Skeletal muscle satellite cell (primary cell): Measurements from ENCODE around the gene JMJD7.
A peak's percentile ranks its signal among the peaks of the same experiment; 100 is the strongest.

Experiments
- H3K27me3 ChIP-seq: 2 replicates; pipeline ENCODE4 v1.7.0; 2013; ENCODE audit warnings: low read length; ENCODE audit not compliant: control insufficient read depth, insufficient read depth
- H3K36me3 ChIP-seq: 2 replicates; pipeline ENCODE4 v1.7.0; 2013; ENCODE audit warnings: mild to moderate bottlenecking, control low read depth, low read length; ENCODE audit not compliant: insufficient read depth
- H3K4me1 ChIP-seq: 2 replicates; pipeline ENCODE4 v1.7.0; 2013; ENCODE audit warnings: low read length; ENCODE audit not compliant: control insufficient read depth, insufficient read depth
- H3K4me2 ChIP-seq: 2 replicates; pipeline ENCODE4 v1.7.0; 2013; ENCODE audit warnings: mild to moderate bottlenecking, low read length
- H3K4me3 ChIP-seq: 2 replicates; pipeline ENCODE4 v1.7.0; 2013; ENCODE audit warnings: low read length
- H3K9ac ChIP-seq: 2 replicates; pipeline ENCODE4 v1.7.0; 2013; ENCODE audit warnings: mild to moderate bottlenecking, low read depth, low read length, moderate library complexity
- H3K9me3 ChIP-seq: replicated peaks from 2 replicates; pipeline ENCODE4 v1.7.0; 2013; ENCODE audit warnings: mild to moderate bottlenecking, control low read depth, low read length

JMJD7 gene

GRCh38 chr15:41804361-41804760, 23.5 kb upstream of the JMJD7 start:
- H3K4me3 ChIP-seq = no peak overlapping the region
- peaks cover 22% of the 10 kb centered on the region for H3K36me3 ChIP-seq
- H3K4me2 ChIP-seq = no peak overlapping the region
- no peaks in the 10 kb centered on the region for H3K27me3 ChIP-seq
- H3K9me3 ChIP-seq = no peaks in the 10 kb centered on the region
- peaks cover 22% of the 10 kb centered on the region for H3K4me1 ChIP-seq
- no peak overlapping the region for H3K9ac ChIP-seq

GRCh38 chr15:41804916-41805666, 22.8 kb upstream of the JMJD7 start:
- Histone ChIP-seq H3K36me3 (peaks cover 16% of the 10 kb centered on the region), H3K9ac (no peak overlapping the region), H3K4me2 (no peak overlapping the region), H3K4me3 (no peak overlapping the region), H3K4me1 (peaks cover 23% of the 10 kb centered on the region), H3K27me3 (no peaks in the 10 kb centered on the region), H3K9me3 (no peaks in the 10 kb centered on the region)

DNA sequence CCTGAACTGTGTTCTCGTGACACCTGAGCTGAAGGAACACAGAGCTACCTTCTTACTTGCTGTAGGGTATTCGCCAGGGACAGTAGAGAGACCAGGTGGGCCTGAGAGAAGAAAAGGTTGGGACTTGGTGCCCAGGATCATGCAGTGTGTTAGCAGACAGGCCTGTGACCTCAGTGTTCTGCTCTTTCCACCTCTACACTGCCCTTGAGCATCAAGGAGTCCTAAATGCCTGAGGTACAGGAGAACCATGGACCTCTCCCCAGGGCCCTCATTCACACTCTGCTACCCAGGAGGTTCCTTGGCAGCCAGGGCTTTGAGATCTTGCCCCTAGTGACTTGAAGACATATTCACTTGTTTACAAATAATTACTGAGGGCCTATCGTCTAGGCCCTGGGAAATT, 22.2 kb upstream of the JMJD7 start:
- H3K4me3 ChIP-seq = no peak overlapping the region
- peaks cover 23% of the 10 kb centered on the region for H3K4me1 ChIP-seq
- no peaks in the 10 kb centered on the region for H3K27me3 ChIP-seq
- H3K9me3 ChIP-seq = no peaks in the 10 kb centered on the region
- no peak overlapping the region for H3K4me2 ChIP-seq
- H3K36me3 ChIP-seq = peaks cover 10% of the 10 kb centered on the region
- H3K9ac ChIP-seq = no peak overlapping the region

DNA sequence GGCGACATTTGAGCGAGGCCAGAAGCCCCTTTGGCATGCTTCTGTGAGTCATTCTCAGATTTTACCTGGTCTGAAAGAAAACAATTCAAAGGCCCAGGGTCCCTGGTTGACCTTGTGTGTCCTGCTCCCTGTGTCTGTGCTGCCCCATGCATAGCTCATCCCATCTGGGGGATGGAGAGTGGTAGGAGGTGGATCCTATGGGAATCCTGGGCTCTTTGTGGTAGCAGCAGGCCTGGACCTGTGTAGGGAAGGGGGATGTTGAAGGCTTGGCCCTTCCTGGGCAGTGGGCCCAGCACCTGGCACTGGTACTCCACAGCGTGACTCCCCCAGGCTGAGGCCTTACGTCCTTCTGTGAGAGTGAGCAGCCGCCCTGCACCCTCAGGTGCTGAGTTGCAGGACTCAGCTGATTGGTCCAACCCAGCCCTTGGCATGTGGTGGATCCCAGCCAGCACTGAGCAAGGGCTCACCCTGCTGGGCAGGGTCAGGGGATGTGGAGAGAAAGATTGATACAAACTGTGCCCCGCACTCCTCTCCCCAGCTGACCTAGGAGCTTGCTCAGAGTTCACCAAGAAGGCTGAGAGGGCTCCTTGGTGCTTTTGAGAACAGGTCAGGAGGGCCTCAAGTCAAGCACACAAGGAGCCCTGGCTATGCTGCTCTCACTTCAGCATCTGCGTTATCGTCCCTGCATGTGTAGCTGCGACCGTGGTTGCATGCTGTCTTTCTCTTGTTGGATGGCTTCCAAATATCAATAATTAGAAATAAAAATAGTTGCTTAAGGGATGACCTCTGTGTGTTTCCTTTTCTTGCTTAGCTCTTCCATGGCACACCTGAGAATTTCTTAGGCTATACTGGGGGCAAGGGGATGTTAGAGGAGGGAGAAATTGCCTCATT, 21.4 kb upstream of the JMJD7 start:
- peaks cover 23% of the 10 kb centered on the region for H3K4me1 ChIP-seq
- H3K36me3 ChIP-seq = peaks cover 8% of the 10 kb centered on the region
- H3K9ac ChIP-seq = no peak overlapping the region
- no peaks in the 10 kb centered on the region for H3K27me3 ChIP-seq
- no peak overlapping the region for H3K4me3 ChIP-seq
- H3K9me3 ChIP-seq = no peaks in the 10 kb centered on the region
- H3K4me2 ChIP-seq = no peak overlapping the region

DNA sequence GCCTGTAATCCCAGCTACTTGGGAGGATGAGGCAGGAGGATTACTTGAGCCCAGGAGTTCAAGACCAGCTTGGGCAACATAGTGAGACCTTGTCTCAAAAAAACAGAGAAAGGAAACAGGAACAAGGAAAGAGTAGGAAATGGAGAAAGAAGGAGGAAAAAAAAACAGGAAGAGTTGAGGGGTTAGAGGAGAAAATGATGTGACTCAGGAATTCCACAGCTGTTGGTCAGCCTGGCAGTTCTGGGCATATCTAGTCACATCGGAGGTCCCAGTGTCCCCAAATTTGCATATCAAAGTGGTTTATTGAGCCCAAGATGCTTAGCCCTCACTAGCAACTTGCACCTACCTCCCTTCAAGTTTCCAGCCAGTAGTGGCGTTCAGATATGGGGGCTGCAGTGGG, 18.8 kb upstream of the JMJD7 start:
- Histone ChIP-seq H3K27me3 (no peaks in the 10 kb centered on the region), H3K4me3 (no peak overlapping the region), H3K9ac (no peak overlapping the region), H3K4me2 (peak overlapping the region; percentile 28), H3K36me3 (peaks cover 24% of the 10 kb centered on the region), H3K4me1 (peaks cover 11% of the 10 kb centered on the region), H3K9me3 (no peaks in the 10 kb centered on the region)

DNA sequence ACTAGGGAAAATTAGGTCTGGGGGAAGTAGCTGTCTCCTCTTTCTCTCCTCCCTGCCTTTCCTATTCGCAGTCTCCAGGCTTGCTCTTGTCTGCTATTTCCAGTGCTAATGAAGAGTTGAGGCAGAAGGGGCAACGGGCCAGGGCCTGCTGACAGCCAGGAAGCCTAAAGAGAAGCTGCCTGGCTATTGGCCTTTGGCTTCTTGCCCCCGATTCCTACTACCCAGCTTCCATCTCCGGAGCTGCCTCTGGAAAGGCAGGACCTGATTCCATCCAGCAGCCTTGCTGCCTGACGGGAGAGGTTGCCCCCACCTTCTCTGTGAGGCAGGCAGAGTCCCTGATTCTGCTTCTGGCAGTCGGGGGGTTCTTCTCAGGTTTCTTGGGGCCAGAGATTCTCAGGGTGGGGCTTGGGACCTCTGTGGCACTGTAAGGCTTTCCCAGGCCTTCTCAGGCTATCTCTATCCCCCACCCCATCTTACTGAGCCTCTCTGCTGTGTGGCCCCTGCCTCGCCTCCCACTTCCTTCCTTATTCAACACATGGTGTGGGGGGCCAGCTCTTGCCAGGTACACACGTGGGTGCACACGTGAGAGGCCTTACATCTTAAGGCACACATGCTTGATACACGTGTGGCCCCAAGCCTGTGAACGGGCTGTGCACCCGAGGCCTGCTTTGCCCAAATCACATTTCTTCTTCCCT, 18.2 kb upstream of the JMJD7 start:
- H3K4me3 ChIP-seq = no peak overlapping the region
- peaks cover 11% of the 10 kb centered on the region for H3K4me1 ChIP-seq
- H3K27me3 ChIP-seq = no peaks in the 10 kb centered on the region
- H3K9ac ChIP-seq = no peak overlapping the region
- peak overlapping the region; percentile 28 for H3K4me2 ChIP-seq
- no peaks in the 10 kb centered on the region for H3K9me3 ChIP-seq
- H3K36me3 ChIP-seq = peaks cover 27% of the 10 kb centered on the region

GRCh38 chr15:41810651-41811431, 17.1 kb upstream of the JMJD7 start:
- no peaks in the 10 kb centered on the region for H3K27me3 ChIP-seq
- H3K36me3 ChIP-seq = peaks cover 32% of the 10 kb centered on the region
- peaks cover 11% of the 10 kb centered on the region for H3K4me1 ChIP-seq
- no peak overlapping the region for H3K4me2 ChIP-seq
- H3K9ac ChIP-seq = no peak overlapping the region
- no peaks in the 10 kb centered on the region for H3K9me3 ChIP-seq
- H3K4me3 ChIP-seq = no peak overlapping the region

DNA sequence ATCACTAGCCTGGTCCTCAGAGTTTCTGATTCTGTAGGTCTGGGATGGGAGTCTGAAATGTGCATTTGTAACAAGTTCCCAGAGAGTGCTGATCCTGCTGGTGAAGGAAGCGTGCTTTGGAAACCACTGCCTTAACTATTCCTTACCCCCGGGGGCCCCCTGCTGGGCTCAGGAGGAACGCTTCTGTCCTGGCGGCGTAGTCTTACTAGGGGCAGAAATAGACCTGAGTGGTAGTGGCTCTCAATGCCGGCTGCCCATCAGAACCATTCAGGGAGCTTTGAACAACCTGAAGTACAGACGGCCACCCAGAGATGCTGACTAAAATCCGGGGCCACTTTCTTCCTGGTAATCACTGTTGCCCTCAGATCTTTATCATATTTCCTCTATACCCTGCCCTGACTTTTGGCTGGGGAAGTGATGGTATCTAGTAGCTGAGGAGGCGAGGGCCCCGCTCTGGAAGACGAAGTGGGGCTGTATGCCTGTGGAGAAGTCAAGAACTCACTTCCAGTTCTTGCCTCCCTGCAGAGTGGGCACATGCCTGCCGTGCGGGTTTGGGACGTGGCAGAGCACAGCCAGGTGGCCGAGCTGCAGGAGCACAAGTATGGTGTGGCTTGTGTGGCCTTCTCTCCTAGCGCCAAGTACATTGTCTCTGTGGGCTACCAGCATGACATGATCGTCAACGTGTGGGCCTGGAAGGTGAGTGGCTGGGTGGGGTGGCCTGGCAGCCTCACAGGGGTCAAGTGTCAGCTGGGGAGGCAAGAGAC, 16.3 kb upstream of the JMJD7 start:
- H3K27me3 ChIP-seq = no peaks in the 10 kb centered on the region
- H3K4me1 ChIP-seq = peaks cover 11% of the 10 kb centered on the region
- no peak overlapping the region for H3K9ac ChIP-seq

DNA sequence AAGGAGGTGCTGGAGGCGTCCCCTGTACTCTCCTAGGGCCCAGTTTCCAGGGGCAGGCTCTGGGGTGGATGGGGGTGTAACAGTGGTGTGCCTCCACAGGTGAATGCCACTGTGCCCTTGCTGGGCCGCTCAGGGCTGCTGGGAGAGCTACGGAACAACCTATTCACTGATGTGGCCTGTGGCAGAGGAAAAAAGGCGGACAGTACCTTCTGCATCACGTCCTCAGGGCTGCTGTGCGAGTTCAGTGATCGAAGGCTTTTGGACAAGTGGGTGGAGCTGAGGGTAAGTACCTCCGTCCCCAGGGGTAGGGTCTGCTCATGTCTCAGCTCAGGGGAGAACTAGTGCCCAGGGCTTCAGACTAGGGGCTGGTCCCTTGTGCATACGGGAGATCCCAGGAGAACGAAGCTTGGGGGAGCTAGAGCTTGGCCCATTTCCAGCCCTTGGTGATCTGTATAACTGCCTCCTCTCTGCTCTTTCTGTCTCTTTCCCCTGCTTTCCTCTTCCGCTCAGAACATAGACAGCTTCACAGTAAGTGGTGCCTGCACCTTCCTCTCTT, 15.0 kb upstream of the JMJD7 start:
- H3K4me3 ChIP-seq = no peak overlapping the region
- H3K27me3 ChIP-seq = no peaks in the 10 kb centered on the region
- no peak overlapping the region for H3K9ac ChIP-seq
- peaks cover 11% of the 10 kb centered on the region for H3K4me1 ChIP-seq
- no peaks in the 10 kb centered on the region for H3K9me3 ChIP-seq
- no peak overlapping the region for H3K4me2 ChIP-seq
- peaks cover 52% of the 10 kb centered on the region for H3K36me3 ChIP-seq

More for the DNA sequence above, 16.3 kb upstream of the JMJD7 start:
- Histone ChIP-seq H3K4me2 (no peak overlapping the region), H3K9me3 (no peaks in the 10 kb centered on the region), H3K4me3 (no peak overlapping the region), H3K36me3 (peaks cover 39% of the 10 kb centered on the region)

GRCh38 chr15:41813426-41813825, 14.5 kb upstream of the JMJD7 start:
- H3K27me3 ChIP-seq = no peaks in the 10 kb centered on the region
- H3K36me3 ChIP-seq = peaks cover 57% of the 10 kb centered on the region
- H3K4me3 ChIP-seq = no peak overlapping the region
- no peak overlapping the region for H3K9ac ChIP-seq
- H3K9me3 ChIP-seq = no peaks in the 10 kb centered on the region
- peaks cover 11% of the 10 kb centered on the region for H3K4me1 ChIP-seq
- no peak overlapping the region for H3K4me2 ChIP-seq
